ENCODE measurements around the gene IMMP2L. TPM values are rescaled to one million over a fixed set of nuclear protein-coding genes. Genes with fewer than 3 reads are reported as not detected.

IMMP2L gene
- polyA plus RNA-seq, 4 donors, result 38.6 to 48.8 (median 40.6) TPM

- no peak for DNase-seq (ENCODE audit: low read depth in 4 of 4, low spot score in 2 of 4)
Observed at GRCh38 chr7:110797656-110798055, 764.6 kb downstream of the IMMP2L start.

GRCh38 chr7:110790992-110791391 lies 771.3 kb downstream of the IMMP2L start:
- no peak for DNase-seq (ENCODE audit: low read depth in 4 of 4, low spot score in 2 of 4)

DNA sequence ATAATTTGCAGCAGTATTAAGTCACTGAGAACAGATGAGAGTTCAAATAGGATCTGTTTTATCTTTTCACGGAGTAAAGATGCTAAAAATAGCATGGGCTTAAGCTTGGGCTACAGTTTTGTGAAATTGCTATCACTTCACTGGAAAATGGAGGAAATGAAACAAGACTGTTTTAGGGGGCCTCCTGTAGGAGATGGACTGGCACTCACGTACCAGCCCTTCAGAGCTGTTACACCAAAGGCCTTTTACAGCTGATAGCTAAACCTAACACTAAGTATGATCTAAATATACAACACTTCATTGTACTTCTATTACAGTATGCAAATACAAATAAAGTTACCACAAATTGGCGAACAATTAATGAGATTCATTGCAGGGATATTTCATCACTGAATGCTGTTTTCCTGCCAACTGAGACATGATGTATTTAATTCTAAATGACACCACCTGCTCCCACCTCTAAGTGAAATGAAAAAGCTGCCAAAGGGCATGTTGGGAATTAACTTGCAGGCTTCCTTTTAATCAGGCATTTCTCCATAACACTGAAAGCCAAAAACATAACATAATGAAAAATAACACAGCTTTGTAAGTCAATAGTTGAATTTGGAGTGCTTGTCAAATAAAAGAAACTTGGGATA lies 775.8 kb downstream of the IMMP2L start:
- no peak for DNase-seq (ENCODE audit: low read depth in 4 of 4, low spot score in 2 of 4)

- no peak for DNase-seq (ENCODE audit: low read depth in 4 of 4, low spot score in 2 of 4)
Observed at GRCh38 chr7:110784749-110785148, 777.5 kb downstream of the IMMP2L start.

GRCh38 chr7:110780712-110781111 lies 781.6 kb downstream of the IMMP2L start:
- no peak for DNase-seq (ENCODE audit: low read depth in 4 of 4, low spot score in 2 of 4)

DNA sequence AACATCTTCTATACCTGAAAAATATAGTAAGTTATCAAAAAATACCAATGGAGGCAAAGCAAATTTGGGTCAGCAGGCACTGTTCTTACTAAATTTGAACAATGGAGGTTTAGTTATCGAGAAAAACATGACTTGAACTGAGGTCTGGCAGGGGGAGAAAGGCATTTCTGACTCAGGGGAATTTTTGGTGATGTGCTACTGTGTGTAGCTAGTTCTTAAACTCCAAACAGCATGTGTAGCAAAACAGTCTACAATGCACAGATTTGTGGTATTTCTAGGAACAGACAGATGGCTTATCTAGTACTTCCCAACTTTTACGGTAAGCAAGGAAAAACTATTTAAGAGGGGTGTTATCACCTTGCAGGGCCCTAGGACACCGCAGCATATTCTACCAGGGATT lies 783.0 kb downstream of the IMMP2L start:
- DNase-seq (ENCODE audit: low read depth in 4 of 4, low spot score in 2 of 4), result no peak

DNA sequence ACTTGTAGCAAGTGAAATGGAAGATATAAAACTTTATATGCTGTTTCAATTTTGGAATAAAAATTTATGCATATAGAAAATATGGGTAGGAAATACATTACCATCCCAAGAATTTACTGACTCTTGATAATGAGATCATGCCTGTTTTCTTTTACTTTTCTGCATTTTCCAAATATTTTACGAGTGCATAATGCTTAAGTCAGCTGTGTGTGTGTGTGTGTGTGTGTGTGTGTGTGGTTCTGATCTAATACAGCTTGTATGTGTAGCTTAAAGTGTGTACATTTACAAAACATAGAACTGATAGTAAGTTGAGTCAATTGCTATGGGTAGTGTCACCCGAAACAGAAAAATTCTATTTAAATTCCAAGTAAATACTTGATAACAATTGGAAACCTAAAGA lies 787.2 kb downstream of the IMMP2L start:
- DNase-seq (ENCODE audit: low read depth in 4 of 4, low spot score in 2 of 4), result no peak

GRCh38 chr7:110774071-110774470 lies 788.2 kb downstream of the IMMP2L start:
- peak in 1 of 4 donors; percentile 43 for DNase-seq (ENCODE audit: low read depth in 4 of 4, low spot score in 2 of 4)

DNA sequence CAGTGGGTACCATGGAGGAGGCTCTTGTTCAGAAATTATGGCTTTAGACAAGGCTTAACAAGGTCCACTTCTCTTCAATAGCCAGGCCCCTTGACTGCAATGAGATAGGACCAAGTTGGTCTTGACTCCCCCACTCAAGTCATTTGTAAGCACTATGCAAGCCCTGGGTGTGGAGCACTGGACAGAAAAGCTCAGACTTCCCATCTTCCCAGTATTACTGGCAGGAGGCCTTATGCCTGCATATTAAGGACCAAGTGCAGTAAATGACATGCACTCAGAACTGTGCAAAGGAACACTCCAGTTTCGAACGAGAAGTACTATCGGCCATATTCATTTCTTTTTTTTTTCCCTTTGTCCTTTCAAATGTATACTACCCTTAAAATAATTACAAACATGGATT lies 789.7 kb downstream of the IMMP2L start:
- DNase-seq (ENCODE audit: low read depth in 4 of 4, low spot score in 2 of 4), result no peak

DNA sequence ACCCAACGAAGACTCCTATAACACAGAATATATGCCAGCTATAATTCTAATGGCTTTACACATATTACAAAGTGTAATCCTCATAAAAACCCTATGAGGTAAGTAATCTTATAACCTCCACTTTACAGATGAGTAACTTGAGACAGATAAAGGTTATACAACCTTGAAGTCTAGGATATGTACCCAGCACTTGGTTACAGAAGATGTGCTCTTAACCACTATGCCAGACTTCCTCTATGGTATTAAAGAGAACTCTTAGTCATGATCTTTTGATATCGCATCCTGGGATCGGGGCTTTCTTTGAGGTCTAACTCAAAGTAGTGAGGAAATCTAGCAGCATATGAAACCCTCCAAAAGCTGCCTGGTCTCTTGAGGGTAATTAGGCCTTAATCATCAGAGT lies 790.6 kb downstream of the IMMP2L start:
- no peak for DNase-seq (ENCODE audit: low read depth in 4 of 4, low spot score in 2 of 4)

DNA sequence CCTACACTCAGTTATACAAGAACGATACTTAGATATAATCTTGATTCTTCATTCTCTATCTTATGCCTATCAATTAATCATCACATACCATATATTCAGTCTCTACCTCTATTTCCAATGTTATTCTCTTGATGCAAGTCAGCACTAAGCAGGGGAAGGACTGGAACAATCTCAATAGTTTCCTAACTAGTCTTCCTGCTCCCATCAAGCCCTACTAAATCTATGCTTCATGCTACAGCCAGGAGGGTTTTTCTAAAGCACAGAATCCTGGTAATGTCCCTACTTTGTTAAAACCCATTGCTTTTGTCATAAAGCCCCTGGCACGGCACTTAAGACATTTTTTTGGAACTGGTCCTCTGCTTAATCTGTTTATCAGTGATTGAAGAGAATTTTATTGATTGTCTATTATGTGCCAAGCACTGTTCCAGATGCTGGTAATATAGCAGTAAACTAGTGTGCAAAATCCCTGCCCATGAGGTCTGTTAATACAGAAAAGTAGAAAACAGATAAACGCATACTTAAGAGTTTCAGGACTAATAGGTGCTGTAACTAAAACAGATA lies 794.7 kb downstream of the IMMP2L start:
- DNase-seq (ENCODE audit: low read depth in 4 of 4, low spot score in 2 of 4), result no peak

DNA sequence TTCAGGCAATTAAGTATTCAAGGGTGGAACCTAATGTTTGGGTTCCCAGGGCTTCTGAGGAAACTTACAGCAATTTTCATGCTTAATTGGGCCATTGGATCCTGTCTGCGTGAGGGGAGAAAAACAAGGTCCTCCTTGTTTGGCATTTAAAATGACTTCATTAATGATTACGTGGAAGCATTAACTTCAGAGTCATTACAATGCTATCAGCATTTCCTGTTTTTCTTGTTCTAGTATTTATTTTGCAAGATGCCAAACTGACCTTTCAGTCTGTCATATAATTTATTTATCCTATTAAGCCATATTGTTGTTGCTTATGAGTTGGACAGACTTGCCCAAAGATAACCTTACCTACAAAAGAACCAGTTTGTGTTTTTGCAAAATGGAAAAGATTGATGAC lies 795.4 kb downstream of the IMMP2L start:
- peak in 1 of 4 donors; percentile 31 for DNase-seq (ENCODE audit: low read depth in 4 of 4, low spot score in 2 of 4)

DNA sequence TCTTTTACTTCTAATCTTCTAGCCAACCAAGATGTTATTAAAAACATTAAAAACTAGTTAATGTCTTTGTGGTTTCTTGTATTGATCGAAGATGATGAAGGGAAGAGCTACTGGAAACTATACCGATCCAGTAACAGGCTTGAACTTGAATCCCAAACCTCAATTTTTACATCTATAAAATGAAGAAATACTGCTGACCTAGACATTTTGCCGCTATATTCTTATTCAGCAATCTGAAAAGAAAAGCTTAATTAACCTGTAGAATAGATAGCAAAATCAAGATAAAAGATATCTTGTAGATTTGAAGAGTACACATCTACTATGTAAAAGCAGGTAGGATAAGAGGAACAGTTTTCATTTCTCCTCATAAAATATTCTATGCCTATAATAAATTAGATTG lies 797.4 kb downstream of the IMMP2L start:
- no peak for DNase-seq (ENCODE audit: low read depth in 4 of 4, low spot score in 2 of 4)

- DNase-seq (ENCODE audit: low read depth in 4 of 4, low spot score in 2 of 4), result peak in 1 of 4 donors; percentile 17
Observed at GRCh38 chr7:110762546-110763225, 799.6 kb downstream of the IMMP2L start.

- DNase-seq (ENCODE audit: low read depth in 4 of 4, low spot score in 2 of 4), result no peak
Observed at GRCh38 chr7:110760341-110760740, 802.0 kb downstream of the IMMP2L start.

DNA sequence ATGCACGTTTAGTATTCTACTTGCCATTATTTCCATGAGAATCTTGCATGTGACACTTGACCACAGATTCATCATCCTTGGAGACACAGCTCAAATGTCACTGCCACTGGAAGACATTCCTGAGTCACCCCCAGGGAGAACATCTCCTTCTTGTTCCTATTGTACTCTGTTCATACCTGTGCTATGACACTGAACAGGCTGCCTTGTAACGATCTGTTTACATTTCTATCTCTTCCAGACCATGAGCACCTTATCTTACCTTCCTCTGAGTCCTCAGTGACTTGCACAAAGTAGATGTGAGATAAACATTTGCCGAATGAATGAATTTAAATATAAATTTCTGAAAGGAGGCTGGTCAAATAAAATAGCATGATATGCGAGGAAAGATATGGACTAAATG lies 803.2 kb downstream of the IMMP2L start:
- no peak for DNase-seq (ENCODE audit: low read depth in 4 of 4, low spot score in 2 of 4)

DNA sequence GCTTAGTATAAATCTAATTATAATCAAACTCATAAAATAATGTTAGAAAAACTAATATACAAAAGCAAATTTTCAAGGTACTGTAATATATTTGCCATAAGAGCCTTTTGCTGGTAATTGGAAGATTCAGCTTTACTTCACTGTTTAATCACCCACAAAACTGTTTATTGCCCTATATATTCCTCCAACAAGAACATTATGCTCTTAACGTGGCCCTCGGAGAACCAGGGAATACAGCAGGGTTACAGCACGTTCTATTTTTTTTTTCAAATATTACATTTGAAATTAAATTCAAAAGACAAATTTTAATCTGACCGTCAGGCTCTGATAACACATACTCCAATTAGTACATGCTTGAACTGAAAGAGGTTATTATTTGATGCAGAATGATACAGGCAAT lies 807.6 kb downstream of the IMMP2L start:
- no peak for DNase-seq (ENCODE audit: low read depth in 4 of 4, low spot score in 2 of 4)

DNA sequence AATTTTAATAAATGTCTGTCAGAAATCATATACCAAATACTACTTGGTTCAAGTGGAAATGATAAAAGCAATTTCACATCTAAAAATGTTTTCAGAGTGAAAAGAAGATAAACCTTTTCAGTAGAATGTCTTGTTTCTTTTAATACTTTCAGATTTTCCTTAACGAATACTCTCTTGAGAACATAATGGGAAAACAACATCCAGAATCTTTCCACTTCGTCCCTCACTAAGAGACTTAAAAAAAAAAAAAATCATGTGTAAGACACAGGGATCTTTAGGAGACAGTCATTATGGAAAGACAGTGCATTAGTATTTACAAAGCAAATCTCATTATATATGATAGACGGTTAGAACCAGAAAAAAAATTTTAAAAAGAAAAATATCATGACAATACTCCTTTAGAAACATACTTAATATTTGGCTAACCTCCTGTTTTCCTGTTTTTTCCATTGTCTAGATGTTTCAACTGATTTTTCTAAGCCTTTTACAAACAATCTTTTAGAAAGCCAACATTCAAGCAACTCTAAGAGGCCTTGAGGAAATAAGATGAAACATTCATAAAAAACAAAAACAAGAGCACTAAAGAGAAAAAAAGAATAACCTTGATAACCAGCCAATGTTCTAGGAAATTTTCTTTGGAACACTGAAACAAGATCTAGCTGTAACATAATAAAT lies 811.2 kb downstream of the IMMP2L start:
- DNase-seq (ENCODE audit: low read depth in 4 of 4, low spot score in 2 of 4), result no peak

- no peak for DNase-seq (ENCODE audit: low read depth in 4 of 4, low spot score in 2 of 4)
Observed at GRCh38 chr7:110733221-110733620, 829.1 kb downstream of the IMMP2L start.

- no peak for DNase-seq (ENCODE audit: low read depth in 4 of 4, low spot score in 2 of 4)
Observed at GRCh38 chr7:110724811-110725210, 837.5 kb downstream of the IMMP2L start.

GRCh38 chr7:110721395-110721794 lies 840.9 kb downstream of the IMMP2L start:
- DNase-seq (ENCODE audit: low read depth in 4 of 4, low spot score in 2 of 4), result no peak

DNA sequence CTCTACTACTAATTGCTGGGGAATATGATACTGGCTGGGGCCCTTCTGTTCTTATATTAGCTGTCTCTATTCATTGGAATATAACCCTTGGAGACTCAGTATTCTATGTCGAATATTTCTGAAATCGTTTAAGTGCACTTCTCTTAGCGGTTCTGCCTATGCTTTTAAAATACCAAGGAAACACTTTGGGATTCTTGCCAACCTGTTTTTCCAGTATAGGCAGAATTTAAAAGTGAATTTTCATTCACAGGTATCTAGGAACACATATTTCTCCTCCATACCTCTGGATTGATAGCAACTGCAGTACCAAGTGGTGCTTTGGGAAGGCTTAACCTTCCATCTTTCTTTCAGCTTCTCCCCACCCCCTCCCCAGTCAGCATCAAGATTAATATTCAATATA lies 841.7 kb downstream of the IMMP2L start:
- no peak for DNase-seq (ENCODE audit: low read depth in 4 of 4, low spot score in 2 of 4)

Data from left renal cortex interstitium (tissue), 4 donors.